ENCODE data around the gene COL21A1. TPM values are rescaled to one million over a fixed set of nuclear protein-coding genes. Genes with fewer than 3 reads are reported as not detected.

The COL21A1 gene
- total RNA-seq, 1 experiment from 2014 or later = 49.0 TPM

- ChIA-PET CTCF (no interaction called here), POLR2A (ENCODE audit: low non-redundant PET) (no interaction called here)
- intact Hi-C loops (cut with micrococcal nuclease; ENCODE audit: unreplicated experiment) = no loop called here
- Histone ChIP-seq H3K36me3 (ENCODE audit: insufficient read depth, low read length, poor library complexity, severe bottlenecking) (peaks cover 38% of the 10 kb centered on the region), H3K27ac (ENCODE audit: low read depth, low read length, poor library complexity, severe bottlenecking) (peak overlapping the region; percentile 48), H3K27me3 (replicated peaks; ENCODE audit: insufficient read depth, low read depth, low read length, poor library complexity) (no peaks in the 10 kb centered on the region), H3K9me3 (ENCODE audit: low read depth, low read length, poor library complexity, severe bottlenecking) (no peaks in the 10 kb centered on the region), H3K4me1 (ENCODE audit: insufficient read depth, low read length, poor library complexity, severe bottlenecking) (peaks cover 35% of the 10 kb centered on the region), H3K4me3 (ENCODE audit: low read depth, low read length, poor library complexity, severe bottlenecking) (no peak overlapping the region)
- TF ChIP-seq, protein P1, sequence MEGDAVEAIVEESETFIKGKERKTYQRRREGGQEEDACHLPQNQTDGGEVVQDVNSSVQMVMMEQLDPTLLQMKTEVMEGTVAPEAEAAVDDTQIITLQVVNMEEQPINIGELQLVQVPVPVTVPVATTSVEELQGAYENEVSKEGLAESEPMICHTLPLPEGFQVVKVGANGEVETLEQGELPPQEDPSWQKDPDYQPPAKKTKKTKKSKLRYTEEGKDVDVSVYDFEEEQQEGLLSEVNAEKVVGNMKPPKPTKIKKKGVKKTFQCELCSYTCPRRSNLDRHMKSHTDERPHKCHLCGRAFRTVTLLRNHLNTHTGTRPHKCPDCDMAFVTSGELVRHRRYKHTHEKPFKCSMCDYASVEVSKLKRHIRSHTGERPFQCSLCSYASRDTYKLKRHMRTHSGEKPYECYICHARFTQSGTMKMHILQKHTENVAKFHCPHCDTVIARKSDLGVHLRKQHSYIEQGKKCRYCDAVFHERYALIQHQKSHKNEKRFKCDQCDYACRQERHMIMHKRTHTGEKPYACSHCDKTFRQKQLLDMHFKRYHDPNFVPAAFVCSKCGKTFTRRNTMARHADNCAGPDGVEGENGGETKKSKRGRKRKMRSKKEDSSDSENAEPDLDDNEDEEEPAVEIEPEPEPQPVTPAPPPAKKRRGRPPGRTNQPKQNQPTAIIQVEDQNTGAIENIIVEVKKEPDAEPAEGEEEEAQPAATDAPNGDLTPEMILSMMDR (conservative IDR thresholded peaks at IDR 0.05; ENCODE audit: low read depth, low read length) = no peak
- TF ChIP-seq EZH2 (IDR thresholded peaks at IDR 0.05; ENCODE audit: borderline replicate concordance, low read depth, low read length, poor library complexity, severe bottlenecking) = no peak
- DNase-seq (ENCODE audit: low spot score) = peak; percentile 24
- no TSS peak for BruUV-seq (replicated peaks)
These were observed 102.6 kb downstream of the COL21A1 start for GRCh38 chr6:56144538-56145324.

GRCh38 chr6:56143796-56144195, 103.6 kb downstream of the COL21A1 start:
- Histone ChIP-seq H3K4me3 (ENCODE audit: low read depth, low read length, poor library complexity, severe bottlenecking) (no peak overlapping the region), H3K4me1 (ENCODE audit: insufficient read depth, low read length, poor library complexity, severe bottlenecking) (peaks cover 27% of the 10 kb centered on the region), H3K27ac (ENCODE audit: low read depth, low read length, poor library complexity, severe bottlenecking) (no peak overlapping the region), H3K27me3 (replicated peaks; ENCODE audit: insufficient read depth, low read depth, low read length, poor library complexity) (no peaks in the 10 kb centered on the region), H3K9me3 (ENCODE audit: low read depth, low read length, poor library complexity, severe bottlenecking) (no peaks in the 10 kb centered on the region), H3K36me3 (ENCODE audit: insufficient read depth, low read length, poor library complexity, severe bottlenecking) (peaks cover 37% of the 10 kb centered on the region)
- TF ChIP-seq, protein P1 (conservative IDR thresholded peaks at IDR 0.05; ENCODE audit: low read depth, low read length) = no peak
- no peak for TF ChIP-seq EZH2 (IDR thresholded peaks at IDR 0.05; ENCODE audit: borderline replicate concordance, low read depth, low read length, poor library complexity, severe bottlenecking)
- CTCF ChIA-PET = no interaction called here
- no TSS peak for BruUV-seq (replicated peaks)
- POLR2A ChIA-PET (ENCODE audit: low non-redundant PET) = no interaction called here
- intact Hi-C loops (cut with micrococcal nuclease; ENCODE audit: unreplicated experiment) = no loop called here
- no peak for DNase-seq (ENCODE audit: low spot score)

DNA sequence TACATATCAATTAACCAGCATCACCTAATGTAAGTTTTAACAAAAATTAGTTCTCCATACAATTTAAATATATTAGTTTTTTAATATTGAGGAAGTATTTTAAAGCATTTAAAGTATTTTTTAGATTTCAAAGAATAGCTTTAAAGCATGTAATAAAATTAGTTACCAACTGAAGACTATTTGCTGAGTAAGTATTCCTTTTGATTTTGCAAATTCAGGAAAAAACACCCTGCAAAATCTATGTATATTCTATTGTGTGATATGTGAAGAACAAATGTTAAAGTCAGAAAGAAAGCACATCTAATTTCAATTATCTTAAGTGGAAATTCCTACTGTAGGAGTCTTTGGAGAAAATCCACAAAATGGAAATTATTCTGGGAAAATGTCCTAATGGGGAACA, 107.3 kb downstream of the COL21A1 start:
- no peak overlapping the region for H3K4me3 ChIP-seq (ENCODE audit: low read depth, low read length, poor library complexity, severe bottlenecking)
- H3K9me3 ChIP-seq (ENCODE audit: low read depth, low read length, poor library complexity, severe bottlenecking) = peaks cover 10% of the 10 kb centered on the region
- H3K27me3 ChIP-seq (replicated peaks; ENCODE audit: insufficient read depth, low read depth, low read length, poor library complexity) = no peaks in the 10 kb centered on the region
- no peak overlapping the region for H3K27ac ChIP-seq (ENCODE audit: low read depth, low read length, poor library complexity, severe bottlenecking)
- no peak for TF ChIP-seq EZH2 (IDR thresholded peaks at IDR 0.05; ENCODE audit: borderline replicate concordance, low read depth, low read length, poor library complexity, severe bottlenecking)
- TF ChIP-seq, protein P1 (conservative IDR thresholded peaks at IDR 0.05; ENCODE audit: low read depth, low read length) = no peak
- intact Hi-C loops (cut with micrococcal nuclease; ENCODE audit: unreplicated experiment) = no loop called here
- no TSS peak for BruUV-seq (replicated peaks)
- H3K36me3 ChIP-seq (ENCODE audit: insufficient read depth, low read length, poor library complexity, severe bottlenecking) = peaks cover 45% of the 10 kb centered on the region
- H3K4me1 ChIP-seq (ENCODE audit: insufficient read depth, low read length, poor library complexity, severe bottlenecking) = no peaks in the 10 kb centered on the region
- ChIA-PET POLR2A (ENCODE audit: low non-redundant PET) (no interaction called here), CTCF (no interaction called here)
- no peak for DNase-seq (ENCODE audit: low spot score)

Data from A673 (cell line).